A673 (cell line): ENCODE results near the gene MAP3K5.

Experiments used
- CTCF ChIP-seq: fragments of 300-800, 200-600 bp; sonication (generic); conservative IDR thresholded peaks from 2 replicates; pipeline ENCODE4 v1.5.1; 2017; ENCODE audit warnings: low read depth, mild to moderate bottlenecking, antibody characterized with exemption, low read length, moderate library complexity, mixed read lengths
- EZH2 ChIP-seq: fragments of 200-600 bp; sonication (generic); IDR thresholded peaks from 2 replicates; pipeline ENCODE4 v1.6.1; 2017; ENCODE audit warnings: borderline replicate concordance, low read depth, mild to moderate bottlenecking, mixed read lengths, antibody characterized with exemption, low read length; ENCODE audit not compliant: poor library complexity, severe bottlenecking

- peak; percentile 91 for TF ChIP-seq CTCF
- TF ChIP-seq EZH2, result no peak
Measured at GRCh38 chr6:136607932-136608772, 184.1 kb downstream of the MAP3K5 start.
